GM18505 (cell line): ENCODE data around the gene MCAM.

Experiments
- ATAC-seq: cut with Tn5 transposase; IDR thresholded peaks from one replicate; pipeline ENCODE4 v1.9.1; 2021; ENCODE audit not compliant: unreplicated experiment
- POLR2A ChIP-seq: IDR thresholded peaks from 4 replicates; pipeline ENCODE4 v1.6.1; 2011; ENCODE audit warnings: borderline replicate concordance; ENCODE audit not compliant: insufficient read depth, insufficient read length; ENCODE audit errors: extremely low read depth

The MCAM gene

GRCh38 chr11:119352857-119353260 is 35.9 kb upstream of the MCAM start:
- ATAC-seq = no peak
- TF ChIP-seq POLR2A = no peak

DNA sequence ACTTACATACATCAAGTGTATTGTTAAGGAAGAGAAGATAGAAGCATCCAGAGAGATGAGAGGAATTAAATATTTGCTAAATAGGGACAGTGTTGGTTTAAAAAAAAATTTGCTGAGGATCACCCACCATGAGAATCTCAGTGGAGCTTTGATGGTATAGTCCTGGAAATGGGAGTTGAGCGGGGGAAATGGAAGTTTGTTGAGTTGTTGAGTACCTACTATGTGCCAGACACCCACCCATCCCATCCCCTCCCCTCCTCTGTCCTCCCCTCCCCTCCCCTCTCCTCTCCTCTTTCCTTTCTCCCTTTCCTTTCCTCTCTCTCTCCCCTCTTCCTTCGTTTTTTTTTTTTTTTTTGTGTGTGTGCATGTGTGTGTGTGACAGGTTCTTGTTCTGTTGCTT is 34.3 kb upstream of the MCAM start:
- ATAC-seq = no peak

GRCh38 chr11:119350302-119350701 is 33.4 kb upstream of the MCAM start:
- no peak for TF ChIP-seq POLR2A
- ATAC-seq = no peak

More for the DNA sequence above, 34.3 kb upstream of the MCAM start:
- TF ChIP-seq POLR2A = no peak

DNA sequence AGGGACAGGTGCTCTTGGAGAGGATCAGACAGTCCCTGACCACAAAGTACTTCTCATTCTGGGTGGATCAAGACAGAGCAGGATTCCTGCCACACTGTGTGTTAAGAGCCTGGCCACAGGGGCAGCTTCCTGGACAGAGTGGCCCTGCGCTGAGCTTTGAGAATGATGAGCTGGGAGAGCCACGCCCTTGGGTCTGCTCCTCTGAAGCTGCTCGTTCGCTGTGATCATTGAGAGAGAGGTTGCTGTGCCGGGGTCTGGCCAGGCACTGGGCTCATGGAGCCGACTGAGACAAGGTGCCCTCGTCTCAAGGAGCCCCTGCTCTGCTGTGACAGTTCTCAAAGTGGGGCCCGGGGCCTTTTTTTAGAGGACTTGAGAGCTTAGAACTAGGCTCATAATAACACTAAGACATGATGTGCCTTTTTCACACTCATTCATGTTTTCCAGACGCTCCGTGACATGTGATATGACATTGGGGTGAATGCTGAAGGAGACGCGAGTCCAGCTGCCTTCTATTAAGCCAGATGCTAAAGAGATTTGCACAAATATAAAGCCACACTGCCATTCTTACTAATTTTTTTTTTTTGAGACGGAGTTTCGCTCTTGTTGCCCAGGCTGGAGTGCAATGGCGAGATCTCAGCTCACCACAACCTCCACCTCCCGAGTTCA is 31.1 kb upstream of the MCAM start:
- ATAC-seq = no peak
- TF ChIP-seq POLR2A = no peak

- ATAC-seq = no peak
- no peak for TF ChIP-seq POLR2A
These were observed 30.3 kb upstream of the MCAM start for GRCh38 chr11:119347242-119347641.

GRCh38 chr11:119346605-119347004 is 29.7 kb upstream of the MCAM start, which contains the start of gene MFRP:
MFRP (minus strand) TSS chr11:119346705; CDS start chr11:119346513, 192 bp downstream.
- no peak for ATAC-seq
- TF ChIP-seq POLR2A = no peak

- TF ChIP-seq POLR2A = no peak
- no peak for ATAC-seq
These were observed 28.8 kb upstream of the MCAM start for GRCh38 chr11:119345685-119346084.

- no peak for TF ChIP-seq POLR2A
- no peak for ATAC-seq
These were observed 27.5 kb upstream of the MCAM start for GRCh38 chr11:119344291-119345010.

DNA sequence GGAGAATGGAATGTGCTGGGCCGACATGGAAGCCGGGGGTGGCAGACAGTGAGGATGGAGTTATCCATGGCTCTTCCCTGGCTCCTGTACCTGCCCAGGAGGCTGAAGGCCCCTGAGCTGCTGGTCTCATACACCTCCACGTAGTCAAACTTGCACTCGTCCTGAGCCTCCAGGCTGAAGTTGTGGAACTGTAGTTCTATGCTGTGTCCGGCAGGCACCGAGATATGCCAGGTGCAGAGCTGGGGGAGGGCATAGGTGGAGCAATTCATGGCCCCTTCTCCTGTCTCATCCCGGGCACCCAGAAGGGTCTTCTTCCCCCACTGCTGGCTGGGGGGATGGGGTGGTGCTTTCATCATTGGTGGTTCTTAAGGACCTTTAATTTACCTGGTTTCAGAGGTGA is 26.8 kb upstream of the MCAM start:
- TF ChIP-seq POLR2A = no peak
- no peak for ATAC-seq

GRCh38 chr11:119342362-119343130 is 25.6 kb upstream of the MCAM start:
- no peak for ATAC-seq
- no peak for TF ChIP-seq POLR2A

- TF ChIP-seq POLR2A = no peak
- ATAC-seq = no peak
These were observed 25.0 kb upstream of the MCAM start for GRCh38 chr11:119342023-119342300.

GRCh38 chr11:119341222-119342022 is 24.5 kb upstream of the MCAM start:
- no peak for TF ChIP-seq POLR2A
- ATAC-seq = no peak

DNA sequence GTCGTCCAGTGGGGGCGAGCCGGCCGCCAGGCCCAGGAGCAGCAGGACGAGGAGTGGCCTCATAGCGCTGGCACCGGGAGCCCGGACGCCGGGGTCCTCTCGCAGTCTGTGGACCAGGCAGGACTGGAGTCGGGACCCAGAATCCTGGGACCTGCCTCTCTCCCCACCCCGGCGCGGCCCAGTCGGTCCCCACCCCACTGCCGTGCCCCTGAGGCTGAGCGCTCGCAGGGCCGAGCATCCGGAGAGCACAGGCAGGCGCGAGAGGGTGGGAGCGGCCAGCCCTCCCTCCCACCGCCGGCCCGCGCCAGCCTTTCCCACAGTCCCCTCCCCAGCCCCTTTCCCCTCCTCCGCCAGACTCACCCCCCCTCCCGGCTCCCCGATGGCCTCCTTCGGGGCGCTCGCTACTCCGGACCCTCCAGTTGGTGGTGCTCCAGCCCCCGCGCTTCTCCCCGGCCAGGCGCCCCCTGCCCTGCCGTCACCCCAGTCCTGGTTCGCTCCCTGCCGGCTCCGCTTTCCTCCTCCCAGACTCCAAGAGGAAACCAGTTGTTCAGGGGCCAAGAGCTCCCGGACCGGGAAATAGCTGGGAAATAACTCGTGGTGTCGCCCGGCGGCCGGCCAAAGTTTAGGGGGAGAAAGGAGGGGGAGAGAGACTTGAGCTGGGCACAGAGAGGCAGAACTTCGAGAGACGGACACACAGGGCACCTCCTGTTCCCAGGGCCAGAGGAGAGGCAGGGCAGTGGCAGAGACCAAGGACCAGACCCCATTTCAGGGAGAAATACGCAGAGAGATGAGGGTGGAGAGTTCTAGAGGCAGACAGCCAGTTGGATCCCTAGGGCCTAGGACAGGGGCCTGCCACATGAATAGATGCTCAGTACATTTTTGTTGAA is 23.6 kb upstream of the MCAM start, which contains the start of gene C1QTNF5:
Gene C1QTNF5, minus strand, starts transcription at position 549 of the 887 bp plus-strand sequence. Its CDS starts 486 bp downstream, at position 63.
- no peak for ATAC-seq
- no peak for TF ChIP-seq POLR2A
